ENCODE results near the gene PTGFRN.

Gene PTGFRN

GRCh38 chr1:117011334-117011733, 101.6 kb downstream of the PTGFRN start:
- no peak for DNase-seq (ENCODE audit: low read depth)
- H3K4me3 ChIP-seq (ENCODE audit: control insufficient read depth, low read depth, low read length): no peak overlapping the region
- no peak for TF ChIP-seq CTCF (IDR thresholded peaks at IDR 0.05; ENCODE audit: control insufficient read depth, insufficient read depth, low read depth, low read length, missing control alignments)

- H3K4me3 ChIP-seq (ENCODE audit: control insufficient read depth, low read depth, low read length): no peak overlapping the region
- no peak for DNase-seq (ENCODE audit: low read depth)
- no peak for TF ChIP-seq CTCF (IDR thresholded peaks at IDR 0.05; ENCODE audit: control insufficient read depth, insufficient read depth, low read depth, low read length, missing control alignments)
Measured at GRCh38 chr1:117013309-117013858, 103.7 kb downstream of the PTGFRN start.

GRCh38 chr1:117014209-117014608, 104.5 kb downstream of the PTGFRN start:
- no peak for DNase-seq (ENCODE audit: low read depth)
- H3K4me3 ChIP-seq (ENCODE audit: control insufficient read depth, low read depth, low read length): no peak overlapping the region
- no peak for TF ChIP-seq CTCF (IDR thresholded peaks at IDR 0.05; ENCODE audit: control insufficient read depth, insufficient read depth, low read depth, low read length, missing control alignments)

- no peak for TF ChIP-seq CTCF (IDR thresholded peaks at IDR 0.05; ENCODE audit: control insufficient read depth, insufficient read depth, low read depth, low read length, missing control alignments)
- no peak overlapping the region for H3K4me3 ChIP-seq (ENCODE audit: control insufficient read depth, low read depth, low read length)
- DNase-seq (ENCODE audit: low read depth): no peak
Measured at GRCh38 chr1:117015724-117016123, 106.0 kb downstream of the PTGFRN start.

- DNase-seq (ENCODE audit: low read depth): no peak
- TF ChIP-seq CTCF (IDR thresholded peaks at IDR 0.05; ENCODE audit: control insufficient read depth, insufficient read depth, low read depth, low read length, missing control alignments): no peak
Measured at GRCh38 chr1:117017062-117017461, 107.3 kb downstream of the PTGFRN start.

GRCh38 chr1:117017648-117018047, 107.9 kb downstream of the PTGFRN start:
- no peak for DNase-seq (ENCODE audit: low read depth)
- H3K4me3 ChIP-seq (ENCODE audit: control insufficient read depth, low read depth, low read length): no peak overlapping the region
- no peak for TF ChIP-seq CTCF (IDR thresholded peaks at IDR 0.05; ENCODE audit: control insufficient read depth, insufficient read depth, low read depth, low read length, missing control alignments)

More at GRCh38 chr1:117017062-117017461, 107.3 kb downstream of the PTGFRN start:
- no peak overlapping the region for H3K4me3 ChIP-seq (ENCODE audit: control insufficient read depth, low read depth, low read length)

Data from AG09309 (cell line).